ENCODE results near the gene KCNT1.

KCNT1 gene

DNA sequence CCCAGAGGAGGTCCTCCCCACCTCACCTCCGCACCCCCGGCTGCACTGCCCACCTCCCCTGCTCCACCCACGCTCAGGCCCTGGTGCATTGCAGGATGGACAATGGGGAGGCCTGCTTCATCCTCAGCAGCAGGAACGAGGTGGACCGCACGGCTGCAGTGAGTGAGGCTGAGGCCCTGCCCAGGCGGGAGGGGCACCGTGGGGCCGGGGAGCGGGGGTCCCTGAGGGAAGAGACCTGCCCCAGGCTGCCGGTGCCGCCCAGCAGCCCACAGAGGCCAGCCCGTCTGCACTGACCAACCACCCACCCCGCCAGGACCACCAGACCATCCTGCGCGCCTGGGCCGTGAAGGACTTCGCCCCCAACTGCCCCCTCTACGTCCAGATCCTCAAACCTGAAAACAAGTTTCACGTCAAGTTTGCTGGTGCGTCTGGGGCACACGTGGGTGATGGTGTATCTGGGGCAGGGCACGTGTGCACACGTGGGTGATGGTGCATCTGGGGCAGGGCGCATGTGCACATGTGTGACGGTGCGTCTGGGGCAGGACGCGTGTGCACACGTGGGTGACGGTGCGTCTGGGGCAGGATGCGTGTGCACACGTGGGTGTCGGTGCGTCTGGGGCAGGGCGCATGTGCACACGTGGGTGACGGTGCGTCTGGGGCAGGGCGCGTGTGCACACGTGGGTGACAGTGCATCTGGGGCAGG lies 66.7 kb downstream of the KCNT1 start:
- DNase-seq (ENCODE audit: low read depth) = no peak

GRCh38 chr9:135769489-135770202 lies 67.7 kb downstream of the KCNT1 start:
- no peak for DNase-seq (ENCODE audit: low read depth)

- DNase-seq (ENCODE audit: low read depth) = no peak
Measured at GRCh38 chr9:135770203-135770535, 68.2 kb downstream of the KCNT1 start.

GRCh38 chr9:135770771-135771170 lies 68.8 kb downstream of the KCNT1 start:
- no peak for DNase-seq (ENCODE audit: low read depth)

DNA sequence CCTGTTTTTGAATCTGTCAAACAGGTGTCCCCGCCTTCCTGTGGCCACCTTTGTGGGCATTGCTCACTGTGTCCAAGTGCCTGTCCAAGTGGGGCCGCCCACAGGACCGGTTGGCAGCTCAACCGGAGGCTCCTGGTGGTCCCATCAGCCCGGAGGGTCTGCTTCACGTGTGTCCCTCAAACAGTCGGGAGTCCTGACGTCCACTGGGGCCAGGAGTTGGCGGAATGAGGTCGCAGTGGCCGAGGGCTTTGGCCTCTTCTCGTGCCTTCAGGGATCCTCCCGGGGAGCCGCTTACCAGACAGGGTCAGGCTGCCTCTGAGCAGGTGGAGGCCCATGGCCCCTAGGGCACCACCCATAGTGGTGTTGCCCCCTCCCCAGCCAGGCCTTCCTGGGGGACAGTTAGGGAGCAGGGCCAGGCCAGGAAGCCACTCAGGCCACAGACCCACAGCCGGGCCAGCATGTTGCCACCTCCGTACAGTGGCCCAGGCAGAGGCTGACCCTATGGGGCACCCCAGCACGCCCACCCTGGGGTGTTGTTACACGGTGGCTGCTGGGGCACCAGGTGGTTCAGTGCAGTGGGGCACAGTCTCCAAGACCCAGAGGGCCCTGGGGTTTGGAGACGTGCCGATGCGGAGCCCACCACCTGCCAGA lies 69.5 kb downstream of the KCNT1 start:
- no peak for DNase-seq (ENCODE audit: low read depth)

DNA sequence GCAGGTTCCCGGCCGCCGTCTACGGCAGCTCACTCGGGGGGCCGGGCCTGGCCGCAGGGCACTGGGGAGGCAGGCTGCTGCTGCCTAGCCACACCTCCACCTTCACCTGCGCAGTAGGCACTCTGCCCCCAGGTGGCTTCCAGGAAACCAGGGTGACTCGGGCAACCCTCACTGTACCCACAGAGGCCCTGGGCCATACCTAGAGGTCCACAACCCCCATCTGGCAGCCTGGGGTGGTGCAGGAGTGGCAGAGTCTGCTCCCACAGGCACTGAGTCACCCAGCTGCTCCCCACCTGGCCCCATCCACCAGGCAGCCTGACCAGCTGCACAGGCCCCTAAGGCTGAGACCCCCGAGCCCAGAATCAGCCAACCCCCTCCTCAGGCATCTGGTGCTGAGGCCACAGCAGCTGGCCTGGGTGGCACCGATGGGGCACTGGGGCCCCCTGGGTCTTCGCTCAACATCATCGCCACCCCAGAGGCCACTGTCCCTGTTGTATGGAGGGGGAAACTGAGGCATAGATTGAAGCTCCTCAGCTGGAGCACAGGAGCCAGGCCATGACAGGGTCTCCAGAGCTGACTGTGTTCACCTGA lies 70.2 kb downstream of the KCNT1 start:
- DNase-seq (ENCODE audit: low read depth) = no peak

DNA sequence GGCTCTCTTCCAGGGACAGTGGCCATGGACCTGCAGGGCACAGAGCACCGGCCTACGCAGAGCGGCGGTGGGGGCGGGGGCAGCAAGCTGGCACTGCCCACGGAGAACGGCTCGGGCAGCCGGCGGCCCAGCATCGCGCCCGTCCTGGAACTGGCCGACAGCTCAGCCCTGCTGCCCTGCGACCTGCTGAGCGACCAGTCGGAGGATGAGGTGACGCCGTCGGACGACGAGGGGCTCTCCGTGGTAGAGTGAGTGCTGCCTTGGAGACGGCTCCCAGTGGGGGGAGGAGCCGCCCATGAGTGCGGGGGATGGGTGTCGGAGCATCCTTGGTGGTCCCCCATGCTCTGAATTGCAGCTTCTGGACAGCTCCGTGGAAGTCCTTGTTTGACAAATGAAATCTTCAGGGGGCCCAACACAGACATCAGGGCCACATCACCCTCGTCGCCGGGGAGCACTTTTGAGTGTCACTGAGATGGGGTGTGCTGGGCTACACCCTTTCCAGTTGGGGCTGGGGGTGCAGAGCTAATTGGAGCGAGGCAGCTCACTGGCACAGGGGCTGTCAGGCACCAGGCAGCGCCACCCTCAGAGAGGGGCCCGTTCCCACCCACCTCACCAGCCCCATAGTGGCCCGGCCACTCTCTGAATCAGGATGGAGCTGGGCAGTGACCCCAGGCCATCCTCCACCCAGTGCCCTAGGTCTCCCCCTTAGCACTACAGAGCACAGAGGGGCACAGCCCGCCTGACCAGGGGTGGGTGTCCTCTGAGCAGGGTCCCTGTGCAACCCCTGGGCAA lies 70.9 kb downstream of the KCNT1 start:
- no peak for DNase-seq (ENCODE audit: low read depth)

DNA sequence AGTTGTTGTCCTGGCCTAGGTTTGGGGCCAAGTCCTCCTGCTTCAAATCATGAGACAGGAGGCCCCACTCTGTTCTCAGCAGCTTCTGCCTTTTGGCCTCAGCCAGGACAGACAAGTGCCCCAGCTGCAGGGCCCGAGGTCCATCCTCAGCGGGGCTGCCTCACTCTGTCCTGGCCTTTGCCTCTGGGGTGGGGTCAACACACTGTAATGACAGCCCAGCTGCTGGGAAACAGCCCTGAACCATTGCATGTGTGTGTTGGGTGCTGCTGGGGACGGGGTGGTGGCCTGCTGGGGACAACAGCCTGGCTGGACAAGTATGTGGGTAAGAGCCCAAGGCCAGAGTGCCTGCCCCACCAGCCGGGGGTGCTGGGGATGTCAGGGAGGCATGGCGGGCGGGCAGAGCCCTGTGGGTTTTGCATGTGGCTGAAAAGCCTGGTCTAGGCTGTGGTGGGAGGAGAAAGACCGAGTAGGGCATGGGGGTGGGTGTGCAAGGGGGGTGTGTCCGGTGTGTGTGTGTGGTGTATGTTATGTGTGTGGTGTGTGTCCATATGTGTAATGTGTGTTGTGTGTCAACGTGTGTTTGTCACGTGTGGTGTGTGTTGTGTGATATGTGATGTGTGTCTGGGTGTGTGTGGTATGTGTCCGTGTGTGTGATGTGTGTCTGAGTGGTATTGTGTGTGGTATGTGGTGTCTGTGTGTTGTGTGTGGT lies 71.7 kb downstream of the KCNT1 start:
- DNase-seq (ENCODE audit: low read depth) = no peak

DNA sequence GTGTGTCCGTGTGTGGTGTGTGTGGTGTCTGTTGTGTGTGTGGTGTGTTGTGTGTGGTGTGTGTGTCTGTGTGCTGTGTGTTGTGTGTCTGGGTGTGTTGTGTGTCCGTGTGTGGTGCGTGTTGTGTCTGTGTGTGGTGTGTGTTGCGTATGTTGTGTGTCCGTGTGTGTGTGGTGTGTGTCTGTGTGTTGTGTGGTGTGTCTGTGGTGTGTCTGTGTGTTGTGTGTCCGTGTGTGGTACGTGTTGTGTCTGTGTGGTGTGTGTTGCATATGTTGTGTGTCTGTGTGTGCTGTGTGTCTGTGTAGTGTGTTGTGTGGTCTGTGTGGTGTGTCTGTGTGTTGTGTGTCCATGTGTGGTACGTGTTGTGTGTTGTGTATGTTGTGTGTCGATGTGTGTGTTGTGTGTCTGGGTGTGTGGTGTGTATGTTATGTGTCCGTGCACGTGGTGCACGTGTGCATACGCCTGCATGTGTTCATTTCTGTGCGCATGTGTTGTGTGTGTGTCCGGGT lies 72.3 kb downstream of the KCNT1 start:
- no peak for DNase-seq (ENCODE audit: low read depth)

GRCh38 chr9:135774794-135775525 lies 73.0 kb downstream of the KCNT1 start:
- DNase-seq (ENCODE audit: low read depth) = no peak

DNA sequence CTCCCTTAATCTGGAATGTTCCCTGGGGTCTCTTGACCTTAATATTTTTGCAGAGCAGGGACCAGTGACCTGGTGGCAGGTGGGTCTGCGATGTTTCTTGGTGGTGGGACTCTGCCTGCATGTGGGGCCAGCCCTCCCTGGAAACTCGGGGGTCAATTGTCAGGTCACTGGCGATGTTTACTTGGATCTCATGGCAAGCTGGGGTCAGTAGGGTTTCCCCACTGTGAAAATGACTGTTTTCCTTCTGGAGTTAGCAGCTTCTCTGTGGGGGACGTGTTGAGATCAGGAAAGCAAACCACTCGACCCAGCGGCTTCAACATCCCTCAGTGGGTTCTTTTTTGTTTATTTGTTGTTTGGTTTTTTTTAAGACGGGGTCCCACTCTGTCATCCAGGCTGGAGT lies 73.9 kb downstream of the KCNT1 start:
- DNase-seq (ENCODE audit: low read depth) = no peak

GRCh38 chr9:135776893-135777622 lies 75.1 kb downstream of the KCNT1 start:
- no peak for DNase-seq (ENCODE audit: low read depth)

- no peak for DNase-seq (ENCODE audit: low read depth)
Measured at GRCh38 chr9:135777623-135778177, 75.7 kb downstream of the KCNT1 start.

GRCh38 chr9:135778421-135778820 lies 76.4 kb downstream of the KCNT1 start:
- no peak for DNase-seq (ENCODE audit: low read depth)

DNA sequence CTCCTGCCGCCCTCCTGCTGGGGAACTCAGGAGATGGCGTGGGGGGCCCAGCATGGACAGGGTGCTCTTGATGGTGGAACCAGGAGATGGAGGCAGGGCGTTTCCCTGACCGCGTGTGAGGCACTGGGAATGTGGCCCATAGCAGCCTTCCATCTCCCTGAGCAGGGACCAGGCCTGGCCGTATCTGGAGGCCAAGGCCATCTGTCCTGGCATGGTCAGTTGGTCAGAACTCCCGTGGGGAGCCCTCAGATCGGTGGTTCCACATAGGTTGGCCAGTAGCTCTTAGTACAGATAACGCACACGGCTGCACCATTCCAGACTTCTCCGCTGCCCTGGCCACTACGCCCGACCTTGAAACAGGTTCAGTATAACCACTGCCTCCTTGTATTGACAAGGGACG lies 77.6 kb downstream of the KCNT1 start:
- no peak for DNase-seq (ENCODE audit: low read depth)

GRCh38 chr9:135780086-135780485 lies 78.1 kb downstream of the KCNT1 start:
- no peak for DNase-seq (ENCODE audit: low read depth)

DNA sequence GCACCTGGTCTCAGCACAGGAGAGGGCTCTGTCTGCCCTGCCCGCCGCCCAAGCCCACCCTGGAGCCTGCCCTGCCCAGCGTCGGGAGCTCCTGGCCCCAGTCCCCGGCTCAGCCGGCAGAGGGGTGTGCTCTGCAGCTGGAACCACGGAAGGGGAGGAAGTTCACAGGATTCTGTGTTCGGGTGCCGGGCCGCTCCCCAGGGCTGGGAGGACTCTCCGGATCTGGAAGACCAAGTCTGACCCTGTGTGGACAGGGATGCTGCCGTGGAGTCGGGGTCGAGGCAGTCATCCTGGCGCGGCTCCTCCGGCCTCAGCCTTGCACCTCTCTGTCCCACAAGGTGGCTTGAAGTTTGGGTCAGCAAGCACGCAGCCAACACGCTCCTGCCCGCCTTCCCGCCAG lies 78.6 kb downstream of the KCNT1 start:
- DNase-seq (ENCODE audit: low read depth) = no peak

- no peak for DNase-seq (ENCODE audit: low read depth)
Measured at GRCh38 chr9:135782946-135783345, 81.0 kb downstream of the KCNT1 start.

- no peak for DNase-seq (ENCODE audit: low read depth)
Measured at GRCh38 chr9:135783540-135784245, 81.7 kb downstream of the KCNT1 start.

All from stimulated activated CD8-positive, alpha-beta memory T cell treated with anti-CD3 and anti-CD28 coated beads, Interleukin-12 subunit alpha, Interleukin-12 subunit beta, amount 100 ng/mL, for 4 hours (primary cell).